GM15510 (cell line): ENCODE measurements around the gene ACP1.

ENCODE experiments used
- POLR2A ChIP-seq: IDR thresholded peaks from 3 replicates; pipeline ENCODE4 v1.6.1; 2011; ENCODE audit warnings: borderline replicate concordance; ENCODE audit not compliant: insufficient read length; ENCODE audit errors: extremely low read depth

Gene ACP1

DNA sequence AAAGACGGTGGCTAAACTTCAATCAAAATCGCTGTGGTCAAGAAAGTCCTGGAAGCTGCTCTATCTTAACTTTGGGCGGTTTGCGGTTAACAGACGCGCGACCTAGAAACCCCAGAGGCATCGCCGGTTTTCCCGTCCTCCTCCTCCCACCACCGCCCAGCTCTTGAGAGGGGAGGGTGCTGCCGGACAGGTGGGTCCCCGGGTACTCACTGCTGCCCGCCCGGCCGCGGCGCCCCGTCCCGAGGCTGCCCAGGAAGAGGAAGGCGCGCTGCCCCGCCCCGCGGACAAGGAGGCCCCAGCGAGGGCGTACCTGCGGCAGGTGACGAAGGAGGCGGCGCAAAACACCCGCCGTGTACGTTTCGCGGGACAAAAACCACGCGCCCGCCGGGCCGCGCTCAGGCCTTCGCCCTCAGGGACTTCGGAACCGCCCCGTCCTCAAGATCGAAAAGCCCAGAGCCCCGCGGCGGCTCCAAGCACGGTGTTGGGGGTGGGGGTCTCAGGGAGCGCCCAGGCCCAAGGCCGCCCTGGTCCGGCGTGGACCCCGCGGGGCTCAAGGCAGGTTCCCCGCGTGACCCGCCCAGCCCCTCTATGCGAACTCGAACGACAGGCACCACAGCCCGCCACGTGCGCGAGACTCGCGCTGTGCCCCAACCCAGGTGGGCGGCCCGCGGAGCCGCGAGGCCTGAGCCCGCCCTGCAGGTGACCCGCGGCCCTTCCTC, 814 bp upstream of the ACP1 start, which contains the start of gene SH3YL1:
SH3YL1 (minus strand) TSS at position 259 of the 719 bp plus-strand sequence; CDS start at position 211, 48 bp downstream.
- no peak for TF ChIP-seq POLR2A

DNA sequence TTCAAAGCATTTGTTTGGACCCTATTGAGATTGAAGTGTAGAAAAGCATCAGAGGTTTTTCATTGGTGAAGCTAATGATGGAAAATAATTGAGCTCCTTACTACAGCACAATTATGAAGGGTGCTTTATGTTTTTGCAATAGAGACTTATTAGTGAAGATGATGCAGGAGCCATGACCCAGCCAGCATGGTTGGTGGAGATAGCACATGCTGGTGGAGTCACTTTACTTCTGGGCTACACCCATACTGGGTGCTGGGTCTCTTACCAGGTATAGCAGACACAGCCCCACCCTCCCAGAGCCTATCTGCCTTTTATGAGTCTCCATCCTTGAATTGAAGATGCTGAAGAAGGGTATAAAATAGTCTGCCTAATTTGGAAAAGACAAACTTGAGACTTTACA, 3.6 kb downstream of the ACP1 start:
- no peak for TF ChIP-seq POLR2A

DNA sequence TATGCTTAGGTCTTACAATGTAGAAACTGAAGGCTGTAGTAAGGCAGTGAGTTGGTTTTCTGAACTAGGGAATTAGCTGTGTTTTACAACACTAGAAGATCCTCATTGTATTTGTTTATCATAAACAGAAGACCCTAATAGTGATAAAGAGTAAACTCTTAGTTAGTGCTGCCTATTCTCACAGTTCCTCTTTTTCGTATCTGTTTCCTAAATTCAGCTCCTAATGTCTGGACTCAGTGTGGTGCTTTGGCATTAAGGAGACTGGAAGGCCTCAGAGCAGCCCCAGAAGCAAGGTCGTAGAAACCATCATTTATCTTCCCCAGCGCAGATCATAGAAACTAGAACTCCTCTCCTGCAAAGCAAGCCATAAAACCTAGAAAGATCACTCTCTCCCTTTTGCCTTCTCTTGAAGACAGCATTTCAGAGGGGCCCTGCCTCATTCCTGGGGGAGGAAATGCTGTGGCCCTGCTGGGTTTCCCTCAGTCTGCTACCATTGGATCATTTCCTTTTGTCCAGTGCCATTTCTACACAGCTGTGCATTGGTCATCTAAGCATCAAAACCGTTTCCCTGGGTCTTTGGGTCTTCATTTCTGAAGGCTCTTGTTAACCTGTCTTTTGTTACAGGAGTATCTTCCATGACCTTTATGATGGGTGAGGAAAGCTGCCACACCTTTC, 4.7 kb downstream of the ACP1 start:
- TF ChIP-seq POLR2A: no peak

- no peak for TF ChIP-seq POLR2A
Measured at GRCh38 chr2:270861-271260, 6.1 kb downstream of the ACP1 start.

DNA sequence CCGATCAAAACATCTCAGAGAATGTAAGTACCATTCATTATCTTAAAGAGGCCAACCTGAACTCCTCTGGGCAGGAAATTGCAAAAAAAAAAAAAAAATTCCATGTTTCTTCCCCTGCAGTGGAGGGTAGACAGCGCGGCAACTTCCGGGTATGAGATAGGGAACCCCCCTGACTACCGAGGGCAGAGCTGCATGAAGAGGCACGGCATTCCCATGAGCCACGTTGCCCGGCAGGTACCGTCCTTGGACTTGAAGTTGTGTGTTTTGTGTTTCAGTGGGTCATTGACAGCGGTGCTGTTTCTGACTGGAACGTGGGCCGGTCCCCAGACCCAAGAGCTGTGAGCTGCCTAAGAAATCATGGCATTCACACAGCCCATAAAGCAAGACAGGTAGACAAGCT, 7.2 kb downstream of the ACP1 start:
- no peak for TF ChIP-seq POLR2A

GRCh38 chr2:273333-273732, 8.6 kb downstream of the ACP1 start:
- TF ChIP-seq POLR2A: no peak

DNA sequence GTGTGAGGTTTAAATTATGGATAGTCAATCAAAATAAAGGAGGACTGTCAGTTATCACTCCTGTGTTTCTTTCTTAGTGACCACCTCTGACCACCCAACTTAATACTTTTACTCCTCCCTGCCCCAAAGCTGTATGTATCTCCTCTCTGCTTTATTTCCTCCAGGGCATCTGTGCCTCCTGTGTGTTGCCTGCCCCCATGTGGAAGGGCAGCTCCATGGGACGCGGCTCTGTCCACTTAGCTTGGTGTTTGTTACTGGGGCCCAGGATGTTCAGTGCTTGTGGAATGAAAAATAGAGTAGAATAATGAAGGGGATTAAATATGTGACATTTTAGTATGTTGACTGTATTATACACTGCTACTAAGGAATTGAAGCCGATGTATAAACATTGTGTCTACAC, 9.8 kb downstream of the ACP1 start:
- no peak for TF ChIP-seq POLR2A

GRCh38 chr2:275466-275865, 10.7 kb downstream of the ACP1 start:
- no peak for TF ChIP-seq POLR2A

- no peak for TF ChIP-seq POLR2A
Measured at GRCh38 chr2:278312-278926, 13.7 kb downstream of the ACP1 start.

GRCh38 chr2:278927-279320, 14.2 kb downstream of the ACP1 start:
- TF ChIP-seq POLR2A: no peak

DNA sequence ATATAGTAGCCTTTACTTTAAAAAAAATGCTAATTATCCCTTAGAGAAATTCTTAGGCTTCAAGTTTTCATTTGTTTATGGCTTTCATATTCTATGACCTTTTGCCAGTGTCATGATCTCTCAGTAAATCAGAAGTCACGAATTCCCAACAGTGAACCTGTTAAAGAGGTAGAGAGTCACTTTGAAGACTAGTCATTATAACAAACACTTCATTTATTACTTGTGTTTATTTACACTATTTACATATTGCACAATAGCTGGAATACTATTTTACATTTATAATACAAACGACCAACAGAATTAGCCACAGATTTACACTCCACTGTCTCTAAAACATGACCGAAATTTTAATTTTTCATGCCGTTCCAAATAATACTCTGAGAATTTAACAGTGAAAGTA, 14.6 kb downstream of the ACP1 start:
- no peak for TF ChIP-seq POLR2A

DNA sequence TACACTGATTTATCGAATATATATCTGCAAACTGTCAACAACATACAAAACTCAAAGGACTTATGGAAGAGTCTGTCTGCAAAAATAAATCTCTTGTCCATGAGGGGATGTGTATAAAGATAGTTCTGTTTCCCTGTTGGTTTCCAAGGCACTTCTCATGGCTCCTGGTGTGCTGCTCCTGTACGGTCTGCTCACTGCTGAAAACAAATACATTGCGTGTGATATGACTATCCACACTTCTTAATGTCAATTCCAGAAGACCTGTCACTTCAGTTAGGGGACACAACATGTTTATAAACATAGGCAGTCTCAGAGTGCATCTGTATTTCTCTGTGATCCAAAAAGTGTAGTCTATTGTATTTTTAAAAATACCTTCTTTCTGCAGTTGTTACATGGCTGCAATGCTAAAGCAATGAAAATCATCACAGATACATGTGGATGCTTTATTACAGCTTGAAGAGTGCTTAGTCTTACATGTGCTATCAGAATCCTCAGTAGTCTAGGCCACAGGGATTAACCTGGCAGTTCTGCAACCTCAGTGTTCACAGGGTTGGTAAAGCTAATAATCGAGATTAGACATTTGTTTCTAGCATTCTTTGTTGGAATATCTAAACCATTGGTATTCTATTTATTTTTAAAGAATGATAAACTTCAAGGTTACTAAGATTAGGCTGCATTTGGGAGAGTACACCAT, 15.4 kb downstream of the ACP1 start:
- no peak for TF ChIP-seq POLR2A

- TF ChIP-seq POLR2A: no peak
Measured at GRCh38 chr2:280650-281110, 15.9 kb downstream of the ACP1 start.

DNA sequence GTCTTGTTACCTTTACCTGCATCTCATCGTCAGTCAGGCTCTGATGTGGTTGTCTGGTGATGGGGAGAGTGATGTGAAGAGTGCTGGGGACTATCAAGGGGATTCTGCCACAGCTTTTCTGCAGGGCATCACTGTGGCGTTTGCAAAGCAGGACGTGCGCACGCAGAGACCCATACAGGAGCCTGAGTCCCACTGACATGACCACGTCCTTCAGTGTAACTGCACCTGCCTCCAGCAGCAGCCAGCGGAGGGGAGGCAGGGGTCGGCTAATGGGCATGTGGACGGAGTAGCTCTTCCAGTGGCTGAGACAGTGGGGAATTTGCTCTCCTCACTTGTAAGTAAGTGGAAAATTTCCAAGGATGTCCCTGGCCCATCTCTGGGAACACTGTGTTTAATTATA, 16.6 kb downstream of the ACP1 start:
- TF ChIP-seq POLR2A: no peak
